ENCODE measurements around the gene SLC38A10.

SLC38A10 gene

DNA sequence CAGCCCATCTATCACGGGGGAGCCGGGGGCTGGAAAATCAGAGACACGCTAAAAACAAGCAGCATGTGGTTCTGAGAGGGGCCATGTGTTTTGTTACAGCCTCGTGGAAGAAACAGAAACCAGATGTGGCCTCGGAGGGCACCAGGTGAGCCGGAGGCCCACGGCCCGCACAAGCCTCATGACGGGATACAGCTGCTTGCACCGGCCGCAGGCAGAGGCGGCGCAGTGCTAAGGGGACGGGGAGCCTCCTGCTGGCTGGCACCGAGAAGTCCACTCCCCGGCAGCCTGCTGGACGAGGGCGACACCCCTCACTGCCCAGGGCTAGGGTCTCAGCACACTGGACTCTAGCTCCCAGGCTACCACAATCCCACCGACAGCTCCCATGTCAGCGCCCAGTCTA lies 36.8 kb downstream of the SLC38A10 start:
- DNase-seq (ENCODE audit: low read depth in 2 of 2, low spot score in 1 of 2): no peak

DNA sequence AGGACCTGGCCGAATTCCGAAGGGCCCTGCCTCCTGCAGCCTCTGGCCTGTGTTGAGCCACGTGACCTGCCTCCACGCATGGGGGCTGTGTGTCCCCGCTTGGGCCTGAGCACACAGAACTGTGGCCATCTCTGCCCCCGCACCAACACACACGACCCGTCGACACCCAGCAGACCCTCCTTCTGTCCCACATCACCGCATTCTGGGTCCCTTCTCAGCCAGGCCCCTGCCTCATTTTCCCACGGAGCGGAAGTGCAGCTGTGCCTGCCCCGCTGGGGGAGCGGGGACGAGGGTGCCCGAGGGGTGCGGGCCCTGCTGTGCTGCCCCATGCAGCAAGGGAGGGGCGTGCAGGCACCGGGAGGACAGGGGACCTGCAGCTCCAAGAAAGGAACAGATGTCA lies 37.6 kb downstream of the SLC38A10 start:
- DNase-seq (ENCODE audit: low read depth in 2 of 2, low spot score in 1 of 2): no peak

DNA sequence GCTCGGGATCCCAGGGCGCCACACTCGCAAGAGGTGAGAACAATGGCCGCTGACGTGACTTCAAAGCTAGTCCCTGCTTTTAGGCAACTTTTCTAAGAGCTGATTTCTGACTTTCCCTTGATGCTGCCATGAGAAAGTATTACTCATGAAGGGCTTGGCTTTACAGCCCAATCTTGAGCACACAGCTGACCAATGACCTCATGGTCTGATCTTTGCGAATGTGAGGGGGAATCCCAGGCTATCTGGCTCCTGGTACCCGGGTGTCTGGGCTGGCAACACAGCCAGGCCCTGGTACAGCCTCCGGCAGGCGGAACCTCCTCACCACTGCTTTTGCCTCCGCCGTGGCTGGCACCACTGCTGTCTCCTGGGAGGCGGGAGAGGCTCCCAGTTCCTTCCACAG lies 38.5 kb downstream of the SLC38A10 start:
- DNase-seq (ENCODE audit: low read depth in 2 of 2, low spot score in 1 of 2): no peak

DNA sequence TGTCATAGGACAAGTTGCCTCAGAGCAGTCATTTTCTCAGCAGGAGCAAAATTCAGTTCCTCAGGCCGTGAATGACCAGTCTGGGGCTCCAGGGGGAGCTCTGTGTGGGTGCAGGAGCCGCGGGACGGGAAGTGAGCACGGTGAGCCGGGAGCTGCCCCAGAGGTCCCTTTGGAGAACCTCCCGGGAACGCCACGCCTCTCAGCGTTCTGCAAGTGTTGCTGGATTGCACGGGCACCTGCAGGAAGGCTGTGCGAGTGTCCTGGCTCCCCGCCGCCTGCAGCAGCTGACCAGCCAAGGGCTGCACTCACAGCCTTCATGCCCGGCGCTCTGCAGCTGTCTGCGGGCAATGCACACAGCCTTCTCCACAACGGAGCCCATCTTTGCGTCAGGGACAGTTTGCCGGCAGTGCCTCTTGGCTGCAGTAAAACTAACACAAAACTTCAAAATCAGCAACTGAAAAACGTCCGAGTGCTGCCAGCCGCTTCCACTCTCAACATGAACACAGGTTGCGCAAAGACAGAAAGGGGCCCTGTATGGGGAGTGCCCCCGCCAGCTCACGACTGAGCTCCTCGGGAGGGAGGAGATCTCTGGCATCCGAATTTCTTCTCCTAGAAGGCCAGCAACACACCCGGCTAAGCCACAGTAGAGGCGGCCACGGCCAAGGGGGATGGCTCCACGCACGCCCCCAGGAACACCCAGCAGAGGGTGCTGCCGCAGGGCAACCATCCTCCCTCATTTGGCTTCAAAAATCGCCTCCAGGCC lies 40.0 kb downstream of the SLC38A10 start:
- no peak for DNase-seq (ENCODE audit: low read depth in 2 of 2, low spot score in 1 of 2)

DNA sequence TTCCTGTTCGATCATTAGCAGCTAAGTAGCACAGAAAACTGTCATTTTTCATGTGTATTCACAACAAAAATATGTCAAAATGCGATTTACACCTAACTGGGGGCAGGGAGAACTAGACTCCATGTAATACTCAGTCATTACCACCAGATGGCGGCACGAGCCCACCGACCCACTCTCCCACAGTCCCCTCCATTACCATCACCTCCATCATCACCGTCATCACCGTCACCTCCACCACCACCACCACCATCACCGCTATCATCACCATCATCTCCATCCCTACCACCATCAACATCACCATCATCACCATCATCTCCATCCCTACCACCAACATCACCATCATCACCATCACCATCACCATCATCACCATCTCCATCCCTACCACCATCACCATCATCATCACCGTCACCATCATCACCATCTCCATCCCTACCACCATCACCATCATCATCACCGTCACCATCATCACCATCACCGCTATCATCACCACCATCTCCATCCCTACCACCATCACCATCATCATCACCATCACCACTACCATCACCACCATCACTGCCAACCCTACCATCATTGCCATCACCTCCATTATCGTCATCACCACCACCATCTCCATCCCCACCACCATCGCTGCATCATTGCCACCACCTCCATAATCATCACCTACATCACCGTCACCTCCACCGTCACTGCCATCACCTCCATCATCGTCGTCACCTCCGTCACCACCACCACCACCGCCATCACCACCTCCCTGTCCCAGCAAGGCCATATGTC lies 41.6 kb downstream of the SLC38A10 start:
- peak in 1 of 2 donors; percentile 39 for DNase-seq (ENCODE audit: low read depth in 2 of 2, low spot score in 1 of 2)

DNA sequence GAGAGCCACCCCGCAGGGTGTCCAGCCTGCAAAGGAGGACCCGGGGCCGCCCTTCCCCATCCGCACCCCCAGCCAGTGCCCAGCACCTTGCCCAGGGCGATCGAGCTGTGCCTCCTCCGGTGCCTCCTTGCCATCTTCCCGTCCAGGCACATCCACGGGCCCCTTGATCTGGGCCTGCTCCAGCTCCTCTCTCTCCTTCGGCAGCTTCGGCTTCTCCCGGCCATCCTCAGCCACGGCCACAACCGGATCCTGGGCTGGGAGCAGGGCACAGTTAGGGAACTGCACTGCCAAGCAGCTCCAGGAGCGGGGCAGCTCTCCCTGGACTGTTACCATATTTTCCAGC lies 42.1 kb downstream of the SLC38A10 start:
- no peak for DNase-seq (ENCODE audit: low read depth in 2 of 2, low spot score in 1 of 2)

DNA sequence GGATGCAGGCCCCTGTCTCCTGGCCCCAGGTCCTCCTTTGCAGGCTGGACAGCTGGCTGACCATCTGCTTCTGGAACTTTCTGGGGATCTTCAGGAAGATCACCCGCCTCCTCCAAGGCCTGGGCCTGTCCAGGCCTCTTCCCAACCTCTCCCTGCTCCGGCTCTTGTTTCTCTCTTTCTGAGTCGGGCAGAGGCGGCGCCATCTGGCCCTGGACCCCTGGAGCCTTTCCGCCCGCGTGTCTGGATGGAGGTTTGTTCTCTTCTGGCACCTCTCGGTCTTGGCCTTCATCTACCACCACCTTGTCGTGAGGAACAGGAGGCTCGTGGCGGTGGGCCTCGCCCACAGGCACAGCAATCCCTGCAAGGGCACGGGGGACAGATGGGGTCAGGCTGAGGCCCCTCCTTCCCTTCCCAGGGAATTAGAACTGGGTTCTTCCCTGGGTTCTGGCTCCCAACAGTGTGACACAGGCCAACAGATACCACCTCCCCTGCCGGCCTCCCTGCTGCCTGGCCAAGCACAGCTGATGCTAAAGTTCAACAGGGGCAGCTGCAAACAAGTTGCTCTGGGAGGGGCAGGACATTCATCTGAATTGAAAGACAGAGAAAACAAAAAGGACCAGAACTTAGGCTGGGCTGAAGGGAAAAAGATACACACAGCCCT lies 42.7 kb downstream of the SLC38A10 start:
- no peak for DNase-seq (ENCODE audit: low read depth in 2 of 2, low spot score in 1 of 2)

DNA sequence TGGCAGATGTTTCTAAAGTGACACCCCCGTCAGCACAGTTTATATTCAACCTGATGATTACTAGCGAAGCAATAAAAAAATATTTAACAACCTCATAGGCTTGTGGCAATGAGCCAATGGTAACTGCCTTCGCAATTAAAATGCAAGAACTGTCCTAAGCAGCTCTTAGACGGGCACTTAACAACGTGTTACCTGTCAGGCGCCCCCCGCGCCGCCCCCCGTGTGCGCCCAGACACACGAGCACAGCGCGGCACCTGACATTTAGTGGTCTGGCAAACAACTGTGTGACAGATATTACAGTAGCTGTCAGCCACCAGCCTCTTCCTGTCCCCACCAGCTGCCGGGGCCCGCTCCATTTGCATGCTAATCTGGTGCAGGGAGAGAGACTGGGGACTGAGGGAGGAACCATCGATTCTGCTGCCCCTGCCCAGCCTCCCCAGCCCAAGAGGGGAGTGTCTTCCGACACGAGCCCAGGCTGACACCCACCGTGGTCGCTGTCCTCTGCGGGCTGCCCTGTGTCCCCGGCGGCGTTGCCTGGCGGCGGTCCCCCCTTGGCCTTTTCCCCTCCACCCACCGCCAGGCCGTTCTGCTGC lies 43.3 kb downstream of the SLC38A10 start:
- DNase-seq (ENCODE audit: low read depth in 2 of 2, low spot score in 1 of 2): no peak

DNA sequence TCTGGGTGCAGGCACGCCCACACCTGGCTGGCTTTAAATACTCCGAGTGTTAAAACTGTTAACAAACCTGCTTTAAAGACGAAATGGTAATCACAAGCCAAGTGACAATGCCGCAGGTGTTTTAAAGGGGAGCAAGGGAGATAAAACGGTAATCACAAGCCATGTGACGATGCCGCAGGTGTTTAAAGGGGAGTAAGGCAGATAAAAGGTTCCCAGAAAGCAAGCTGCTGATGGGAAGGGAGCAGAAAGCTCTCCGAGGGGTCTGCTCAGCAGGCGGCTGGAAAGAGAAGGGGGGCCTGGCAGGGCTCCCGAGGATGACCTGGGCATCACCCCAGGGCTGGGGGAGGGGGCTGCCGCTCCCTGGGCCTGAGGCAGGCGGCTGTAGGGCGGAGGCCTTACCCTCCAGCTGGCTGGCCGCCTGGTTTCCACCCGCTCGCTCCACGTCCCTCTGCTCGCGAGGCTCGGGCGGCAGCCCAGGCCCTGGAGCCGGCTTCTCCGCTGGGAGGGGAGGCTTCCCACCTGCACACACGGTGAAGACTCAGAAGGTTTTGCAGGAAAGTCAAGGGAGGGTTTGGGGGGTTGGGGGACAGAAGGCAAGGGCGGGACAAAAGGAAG lies 43.9 kb downstream of the SLC38A10 start:
- no peak for DNase-seq (ENCODE audit: low read depth in 2 of 2, low spot score in 1 of 2)

DNA sequence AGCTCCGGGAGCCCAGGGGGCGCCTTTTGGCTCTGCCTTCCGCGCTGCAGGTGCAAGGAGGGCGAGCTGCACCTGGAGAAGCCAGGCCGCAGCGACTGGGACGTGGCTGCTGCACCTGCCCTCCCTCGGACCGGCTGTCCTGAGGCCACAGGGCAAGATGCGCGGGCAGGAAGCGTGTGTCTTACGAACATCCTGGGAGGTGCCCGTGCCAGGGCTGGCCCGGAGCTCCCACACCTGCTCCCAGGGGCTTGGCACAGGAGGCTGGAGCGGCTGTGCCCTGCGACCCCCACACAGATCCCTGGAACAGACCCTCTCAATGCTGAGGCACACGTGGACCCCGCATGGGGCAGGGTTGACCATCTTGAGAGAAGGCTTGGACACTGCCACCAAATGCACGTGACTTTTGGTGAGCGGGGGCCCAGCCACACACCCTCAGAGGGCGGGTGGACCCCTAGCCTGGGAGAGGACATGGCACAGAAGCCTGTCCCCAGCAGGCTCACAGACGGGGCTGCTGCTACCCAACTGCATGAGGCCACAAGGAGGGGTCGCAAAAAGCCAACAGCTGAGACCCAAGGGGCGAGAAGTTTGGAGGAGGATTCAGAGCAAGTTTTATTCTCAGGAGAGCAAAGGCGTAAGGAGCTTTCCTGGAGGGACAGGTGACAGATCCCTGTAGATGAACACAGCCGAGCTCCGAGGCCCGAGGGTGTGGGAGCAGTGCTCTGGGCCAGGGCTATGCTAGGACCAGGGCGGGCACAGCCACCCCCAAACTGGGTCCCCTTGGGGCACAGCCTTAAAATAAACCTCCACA lies 44.6 kb downstream of the SLC38A10 start:
- DNase-seq (ENCODE audit: low read depth in 2 of 2, low spot score in 1 of 2): no peak

DNA sequence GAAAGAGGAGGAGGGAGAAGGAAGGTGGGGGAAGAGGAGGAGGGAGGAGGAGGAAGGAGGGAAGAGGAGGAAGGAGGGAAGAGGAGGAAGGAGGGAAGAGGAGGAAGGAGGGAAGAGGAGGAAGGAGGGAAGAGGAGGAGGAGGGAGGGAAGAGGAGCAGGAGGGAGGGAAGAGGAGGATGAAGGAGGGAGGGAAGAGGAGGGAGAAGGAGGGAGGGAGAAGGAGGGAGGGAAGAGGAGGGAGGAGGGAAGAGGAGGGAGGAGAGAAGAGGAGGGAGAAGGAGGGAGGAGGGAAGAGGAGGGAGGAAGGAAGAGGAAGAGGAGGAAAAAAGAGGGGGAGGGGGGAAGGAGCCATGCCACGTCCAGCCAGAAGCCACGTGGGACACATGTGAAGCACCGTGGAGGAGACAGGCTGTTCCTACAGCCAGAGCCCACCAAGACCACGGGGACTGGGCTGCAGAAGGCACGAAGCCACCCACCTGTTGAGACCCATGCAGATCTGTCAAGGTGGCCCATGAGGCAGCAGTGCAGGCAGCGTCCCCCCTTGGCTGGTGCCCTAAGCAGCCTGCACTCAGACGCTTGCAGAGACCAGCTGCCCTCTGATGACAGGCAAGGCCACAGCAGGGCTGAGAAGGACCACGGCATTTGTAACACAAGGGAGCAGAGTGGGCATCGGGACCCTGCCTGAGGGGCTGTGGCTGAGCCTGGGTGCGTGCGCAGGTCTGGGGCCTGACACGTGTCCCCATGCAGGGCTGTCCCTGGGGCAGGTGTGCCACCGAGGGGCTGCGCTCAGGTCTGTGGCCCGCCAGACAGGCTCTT lies 45.7 kb downstream of the SLC38A10 start:
- no peak for DNase-seq (ENCODE audit: low read depth in 2 of 2, low spot score in 1 of 2)

DNA sequence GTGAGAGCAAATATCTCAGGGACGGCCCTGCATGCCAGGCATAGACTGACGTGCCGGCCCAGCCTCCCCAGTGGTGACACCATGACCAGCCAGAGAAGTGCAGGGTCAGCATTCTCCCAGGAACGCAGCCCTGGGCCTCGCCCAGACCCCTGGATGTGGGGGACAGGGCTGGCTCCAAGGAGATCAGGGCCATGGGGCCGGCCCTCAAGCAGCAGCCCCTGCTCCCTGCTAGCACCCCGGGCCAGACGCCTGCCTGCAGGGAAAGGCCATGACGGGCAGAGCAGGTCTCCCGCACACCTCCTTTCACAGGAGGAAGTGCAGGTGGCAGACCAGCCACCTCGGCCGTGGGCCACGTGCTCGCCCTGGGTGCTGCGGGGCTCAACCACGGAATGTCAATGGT lies 46.5 kb downstream of the SLC38A10 start:
- DNase-seq (ENCODE audit: low read depth in 2 of 2, low spot score in 1 of 2): no peak

DNA sequence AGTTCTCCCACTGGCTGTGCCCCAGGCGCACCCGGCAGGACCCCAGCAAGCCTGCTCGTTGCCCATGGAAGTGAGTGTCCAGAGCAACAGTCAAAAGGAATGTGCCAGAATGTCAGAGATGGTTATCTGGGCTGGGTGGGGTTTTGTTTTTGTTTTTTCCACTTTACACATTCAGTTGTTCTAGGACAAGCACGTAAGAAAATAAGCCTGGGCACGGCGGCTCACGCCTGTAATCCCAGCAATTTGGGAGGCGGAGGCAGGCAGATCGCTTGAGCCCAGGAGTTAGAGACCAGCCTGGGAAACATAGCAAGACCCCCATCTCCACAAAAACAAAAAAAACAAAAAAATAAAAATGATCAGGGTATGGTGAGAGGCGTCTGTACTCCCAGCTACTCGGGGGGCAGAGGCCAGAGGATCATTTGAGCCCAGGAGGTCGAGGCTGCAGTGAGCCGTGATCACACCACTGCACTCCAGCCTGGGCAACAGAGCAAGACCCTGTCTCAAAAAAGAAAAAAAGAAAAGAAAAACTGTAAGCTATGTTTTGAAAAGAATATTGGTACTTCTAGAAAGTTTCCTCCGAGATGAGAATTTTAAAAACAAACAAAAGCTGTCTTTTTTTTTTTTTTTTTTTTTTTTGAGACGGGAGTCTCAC lies 47.6 kb downstream of the SLC38A10 start:
- DNase-seq (ENCODE audit: low read depth in 2 of 2, low spot score in 1 of 2): no peak

DNA sequence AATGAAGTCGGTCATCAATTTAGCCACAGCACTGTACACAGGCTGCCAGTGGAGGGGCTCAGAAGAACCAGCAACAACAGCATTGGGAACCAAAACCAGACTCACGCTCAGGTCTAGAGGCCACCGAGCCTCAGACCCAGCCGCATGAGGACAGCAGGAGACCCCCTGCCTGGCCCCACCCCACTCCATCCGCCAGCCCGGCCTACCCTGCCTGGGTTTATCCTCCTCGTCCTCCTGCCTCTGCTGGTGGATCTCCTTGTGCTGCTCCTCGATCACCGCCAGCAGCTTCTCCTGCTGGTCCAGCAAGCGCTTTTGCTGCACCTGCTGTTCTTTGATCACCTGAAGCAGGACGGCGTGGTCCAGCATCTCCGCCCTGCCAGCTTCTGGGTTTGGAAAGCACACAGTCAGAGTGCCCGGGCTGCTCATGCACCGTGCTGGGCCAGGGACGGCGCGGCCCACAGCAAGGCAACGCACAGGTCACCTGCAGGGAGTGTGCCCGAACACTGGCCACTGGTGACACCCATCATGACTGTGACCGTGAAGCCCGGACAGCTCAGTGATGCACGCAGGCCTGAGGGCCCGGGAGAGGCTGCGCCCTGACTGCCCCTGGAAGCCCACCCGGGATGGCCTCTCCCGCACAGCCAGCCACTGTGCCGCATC lies 48.3 kb downstream of the SLC38A10 start:
- DNase-seq (ENCODE audit: low read depth in 2 of 2, low spot score in 1 of 2): no peak

DNA sequence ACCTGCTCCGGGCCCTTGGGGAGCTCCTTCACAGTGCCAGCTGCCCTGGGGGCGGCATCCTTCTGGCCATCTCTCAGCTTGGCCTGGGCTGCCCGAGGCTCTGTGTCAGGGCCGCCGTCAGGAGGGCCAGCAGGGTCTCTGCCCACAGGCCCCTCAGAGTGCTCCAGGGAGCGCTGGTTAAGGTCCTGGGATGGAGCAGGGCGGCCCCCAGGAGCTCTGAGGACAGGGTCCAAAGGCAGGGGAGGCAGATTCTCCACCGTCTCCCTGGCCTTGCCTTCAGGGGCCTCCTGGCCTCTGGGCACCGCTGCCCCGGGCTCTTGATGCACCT lies 48.8 kb downstream of the SLC38A10 start:
- no peak for DNase-seq (ENCODE audit: low read depth in 2 of 2, low spot score in 1 of 2)

DNA sequence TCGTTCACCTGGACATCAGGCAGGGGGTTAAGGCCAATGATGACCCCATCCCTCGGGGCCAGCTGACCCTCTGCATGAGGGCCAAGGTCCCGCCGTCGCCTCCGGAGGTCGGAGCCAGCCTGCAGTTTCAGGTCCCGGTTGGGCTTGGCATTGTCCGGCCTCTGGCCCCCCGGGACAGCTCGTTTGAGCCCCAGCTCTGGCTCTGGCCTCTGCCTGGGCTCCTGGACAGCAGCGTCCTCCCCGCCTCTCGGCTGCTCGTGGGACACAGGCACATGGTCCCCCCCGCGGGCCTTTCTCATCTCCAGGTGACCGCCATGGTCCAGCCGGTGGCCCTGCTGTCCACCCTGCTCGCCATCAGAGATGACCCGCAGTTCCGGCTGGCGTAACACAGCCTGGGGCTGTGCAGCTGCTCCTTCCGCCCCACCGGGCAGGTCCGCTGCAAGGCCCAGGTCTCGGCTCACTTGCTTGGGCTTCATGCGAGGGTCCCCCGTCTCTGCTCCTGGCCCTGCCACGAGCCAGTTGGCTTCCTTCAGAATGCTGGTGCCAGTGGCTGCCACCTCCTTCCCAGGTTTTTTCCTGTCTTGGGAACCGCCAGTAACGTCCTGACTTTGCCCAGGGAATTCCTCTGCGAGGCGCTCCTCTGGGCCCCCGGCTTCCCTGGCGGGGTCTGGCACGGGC lies 49.3 kb downstream of the SLC38A10 start:
- no peak for DNase-seq (ENCODE audit: low read depth in 2 of 2, low spot score in 1 of 2)

DNA sequence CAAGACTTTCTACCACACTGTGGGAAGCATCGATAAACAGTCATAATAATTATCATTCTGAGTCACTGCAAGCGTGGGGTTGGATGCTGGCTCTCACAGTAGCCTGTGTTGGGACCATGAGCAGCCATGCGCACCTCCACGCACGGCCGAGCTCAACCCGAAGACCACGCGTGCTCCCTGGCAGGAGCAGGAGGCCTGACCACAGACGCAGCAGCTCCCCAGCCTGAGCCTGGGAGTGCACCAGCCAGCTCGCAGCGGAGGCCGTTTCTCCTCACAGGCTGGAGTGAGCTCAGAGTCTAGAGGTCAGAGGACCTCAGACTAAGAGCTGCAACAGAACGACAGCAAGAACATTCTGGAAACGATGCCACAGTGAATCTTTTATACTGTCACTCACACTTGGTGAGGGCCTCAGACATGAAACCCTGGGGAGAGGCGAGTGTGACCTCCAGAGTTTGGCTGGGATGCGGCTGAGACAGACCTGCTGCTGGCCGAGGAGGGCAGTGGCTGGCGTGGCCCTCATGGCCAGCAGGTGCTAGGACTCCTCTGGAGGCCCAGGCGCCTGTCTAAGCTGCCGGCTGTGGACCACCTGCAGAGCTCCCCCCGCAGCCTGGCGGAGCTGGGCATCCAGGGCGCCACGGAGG lies 50.0 kb downstream of the SLC38A10 start:
- DNase-seq (ENCODE audit: low read depth in 2 of 2, low spot score in 1 of 2): no peak
